Erythroblast (primary cell): ENCODE measurements around the gene IVD.
A peak's percentile ranks its signal among the peaks of the same experiment; 100 is the strongest.

Source experiments
- DNase-seq, 2 experiments: peaks; one replicate each; lab custom pipeline; 2025; lab: John Stamatoyannopoulos, UW
- GATA1 ChIP-seq: IDR thresholded peaks from 2 replicates; pipeline ENCODE4 v1.6.1; 2011; ENCODE audit warnings: low read depth, mild to moderate bottlenecking, control low read depth, low read length, moderate library complexity
- POLR2A ChIP-seq: IDR thresholded peaks from 2 replicates; pipeline ENCODE4 v1.6.1; 2011; ENCODE audit warnings: mild to moderate bottlenecking, low read length

Gene IVD

GRCh38 chr15:40435710-40436089 is 30.1 kb downstream of the IVD start:
- no peak for TF ChIP-seq POLR2A
- TF ChIP-seq GATA1, result no peak

GRCh38 chr15:40436116-40436891 is 30.7 kb downstream of the IVD start:
- peak; percentile 45 for TF ChIP-seq POLR2A
- TF ChIP-seq GATA1, result no peak
- peak; percentile 60 to 71 for DNase-seq

More at GRCh38 chr15:40435710-40436089, 30.1 kb downstream of the IVD start:
- DNase-seq, result no peak

- peak; percentile 42 to 43 for DNase-seq
- TF ChIP-seq GATA1 (no peak), POLR2A (no peak)
Observed at GRCh38 chr15:40436892-40437751, 31.5 kb downstream of the IVD start.

GRCh38 chr15:40437752-40438687 is 32.4 kb downstream of the IVD start:
- TF ChIP-seq GATA1 (no peak), POLR2A (no peak)

GRCh38 chr15:40438712-40439111 is 33.1 kb downstream of the IVD start:
- TF ChIP-seq POLR2A, result no peak
- TF ChIP-seq GATA1, result no peak
- DNase-seq, result no peak

More at GRCh38 chr15:40437752-40438687, 32.4 kb downstream of the IVD start:
- peak; percentile 42 to 43 for DNase-seq

- DNase-seq, result peak; percentile 48 to 62
- TF ChIP-seq POLR2A, result no peak
- no peak for TF ChIP-seq GATA1
Observed at GRCh38 chr15:40439461-40439959, 33.9 kb downstream of the IVD start.

GRCh38 chr15:40439960-40440742 is 34.6 kb downstream of the IVD start:
- peak; percentile 59 to 67 for DNase-seq
- TF ChIP-seq POLR2A, result no peak
- TF ChIP-seq GATA1, result no peak

GRCh38 chr15:40440743-40441564 is 35.4 kb downstream of the IVD start, which contains the start of gene BAHD1:
Gene BAHD1, plus strand, starts transcription at chr15:40440953. Its CDS starts 17,512 bp downstream, at chr15:40458465.
- DNase-seq, result peak; percentile 95 to 97
- no peak for TF ChIP-seq POLR2A
- TF ChIP-seq GATA1, result no peak

- peak; percentile 51 to 61 for DNase-seq
- no peak for TF ChIP-seq POLR2A
- no peak for TF ChIP-seq GATA1
Observed at GRCh38 chr15:40441565-40442531, 36.3 kb downstream of the IVD start.

GRCh38 chr15:40443255-40443654 is 37.7 kb downstream of the IVD start:
- no peak for TF ChIP-seq GATA1
- no peak for TF ChIP-seq POLR2A
- DNase-seq, result no peak
